Frontal cortex (tissue), 1 donor: Measurements from ENCODE around the gene C1orf210. TPM values are rescaled to one million over a fixed set of nuclear protein-coding genes. Genes with fewer than 3 reads are reported as not detected.

Experiments
- total RNA-seq: library from RNA; depleted of rRNA; stranded (reverse); fragments of >200 nt; gene quantifications from one replicate; pipeline ENCODE4 v1.2.3, GENCODE V29; 2014

The C1orf210 gene
- total RNA-seq, 1 donor from 2014 or later: not detected

Other genes starting within 250 kb of the C1orf210 start
- 57.5 TPM for gene EBNA1BP2, start 113.3 kb downstream of the C1orf210 start, total RNA-seq
- 0.82 TPM for gene CFAP57, start 113.3 kb downstream of the C1orf210 start, total RNA-seq
- 0.82 TPM for gene TMEM125, start 15.6 kb downstream of the C1orf210 start, total RNA-seq
- 6.9 TPM for gene TIE1, start 15.4 kb upstream of the C1orf210 start, total RNA-seq
- not detected for gene MPL, start 52.2 kb upstream of the C1orf210 start, total RNA-seq
- 4.9 TPM for gene CDC20, start 73.4 kb upstream of the C1orf210 start, total RNA-seq
- 6.9 TPM for gene ELOVL1, start 82.4 kb upstream of the C1orf210 start, total RNA-seq
- 22.8 TPM for gene MED8, start 104.2 kb upstream of the C1orf210 start, total RNA-seq
- gene SZT2, start 104.3 kb upstream of the C1orf210 start, total RNA-seq: 19.2 TPM
- gene HYI, start 168.3 kb upstream of the C1orf210 start, total RNA-seq: 27.3 TPM
- 39.1 TPM for gene PTPRF, start 245.3 kb upstream of the C1orf210 start, total RNA-seq